Stimulated activated CD4-positive, alpha-beta T cell treated with anti-CD3 and anti-CD28 coated beads, TNF-alpha, amount 100 ng/mL, for 4 hours (primary cell): ENCODE measurements around the gene IZUMO3.
"Not testable (repeated sequence)": the region's sequence is repeated elsewhere in the genome, so short reads cannot be mapped to it uniquely, and the experiment has no call there.

Experiments
- DNase-seq, 3 experiments: peaks; one replicate each; pipeline ENCODE4 v3.0.0-alpha.2; 2020; ENCODE audit warnings: low read depth in 3 of 3

Gene IZUMO3

GRCh38 chr9:24545847-24546522 lies at the start of gene IZUMO3:
Gene IZUMO3, minus strand, starts transcription at chr9:24545897. Its CDS starts 248 bp downstream, at chr9:24545649.
- DNase-seq, result no peak

- DNase-seq, result no peak
These were observed 48.6 kb upstream of the IZUMO3 start for GRCh38 chr9:24594234-24594850.

- DNase-seq, result no peak
These were observed 44.7 kb upstream of the IZUMO3 start for GRCh38 chr9:24590432-24590831.

- no peak for DNase-seq
These were observed 42.2 kb upstream of the IZUMO3 start for GRCh38 chr9:24587883-24588282.

GRCh38 chr9:24582146-24583126 lies 36.7 kb upstream of the IZUMO3 start:
- DNase-seq, result no peak

GRCh38 chr9:24580005-24580404 lies 34.3 kb upstream of the IZUMO3 start:
- DNase-seq, result not testable (repeated sequence)

GRCh38 chr9:24572406-24572805 lies 26.7 kb upstream of the IZUMO3 start:
- DNase-seq, result no peak

- no peak for DNase-seq
These were observed 16.3 kb upstream of the IZUMO3 start for GRCh38 chr9:24561957-24562356.

GRCh38 chr9:24553183-24553552 lies 7.5 kb upstream of the IZUMO3 start:
- no peak for DNase-seq

GRCh38 chr9:24552526-24553182 lies 7.0 kb upstream of the IZUMO3 start:
- DNase-seq, result no peak

- DNase-seq, result no peak
These were observed 412 bp downstream of the IZUMO3 start for GRCh38 chr9:24545285-24545684.

GRCh38 chr9:24518545-24518944 lies 27.2 kb downstream of the IZUMO3 start:
- DNase-seq, result no peak

GRCh38 chr9:24516463-24516862 lies 29.2 kb downstream of the IZUMO3 start:
- DNase-seq, result no peak

GRCh38 chr9:24509850-24510249 lies 35.8 kb downstream of the IZUMO3 start:
- no peak for DNase-seq

- no peak for DNase-seq
These were observed 41.2 kb downstream of the IZUMO3 start for GRCh38 chr9:24504521-24504920.

GRCh38 chr9:24502206-24502937 lies 43.3 kb downstream of the IZUMO3 start:
- no peak for DNase-seq

- no peak for DNase-seq
These were observed 44.9 kb downstream of the IZUMO3 start for GRCh38 chr9:24500761-24501160.

GRCh38 chr9:24498632-24499031 lies 47.1 kb downstream of the IZUMO3 start:
- no peak for DNase-seq

- no peak for DNase-seq
These were observed 48.0 kb downstream of the IZUMO3 start for GRCh38 chr9:24497671-24498070.
